ENCODE data around the gene GABBR1. TPM values are rescaled to one million over a fixed set of nuclear protein-coding genes. Genes with fewer than 3 reads are reported as not detected.

GABBR1 gene
- total RNA-seq (10 to 100 TPM; 26.2 to 29.9 TPM), polyA plus RNA-seq (ENCODE audit: insufficient read depth, low read depth, low replicate concordance) (16.8 TPM)
- long read RNA-seq, donor 1, partial matches to known transcripts: 5 of 9 reads
- long read RNA-seq, donor 1, other reads (novel, unspliced or antisense): 0 of 9 reads
- long read RNA-seq, donor 2, partial matches to known transcripts: 0 of 3 reads
- long read RNA-seq, donor 2, other reads (novel, unspliced or antisense): 0 of 3 reads

DNA sequence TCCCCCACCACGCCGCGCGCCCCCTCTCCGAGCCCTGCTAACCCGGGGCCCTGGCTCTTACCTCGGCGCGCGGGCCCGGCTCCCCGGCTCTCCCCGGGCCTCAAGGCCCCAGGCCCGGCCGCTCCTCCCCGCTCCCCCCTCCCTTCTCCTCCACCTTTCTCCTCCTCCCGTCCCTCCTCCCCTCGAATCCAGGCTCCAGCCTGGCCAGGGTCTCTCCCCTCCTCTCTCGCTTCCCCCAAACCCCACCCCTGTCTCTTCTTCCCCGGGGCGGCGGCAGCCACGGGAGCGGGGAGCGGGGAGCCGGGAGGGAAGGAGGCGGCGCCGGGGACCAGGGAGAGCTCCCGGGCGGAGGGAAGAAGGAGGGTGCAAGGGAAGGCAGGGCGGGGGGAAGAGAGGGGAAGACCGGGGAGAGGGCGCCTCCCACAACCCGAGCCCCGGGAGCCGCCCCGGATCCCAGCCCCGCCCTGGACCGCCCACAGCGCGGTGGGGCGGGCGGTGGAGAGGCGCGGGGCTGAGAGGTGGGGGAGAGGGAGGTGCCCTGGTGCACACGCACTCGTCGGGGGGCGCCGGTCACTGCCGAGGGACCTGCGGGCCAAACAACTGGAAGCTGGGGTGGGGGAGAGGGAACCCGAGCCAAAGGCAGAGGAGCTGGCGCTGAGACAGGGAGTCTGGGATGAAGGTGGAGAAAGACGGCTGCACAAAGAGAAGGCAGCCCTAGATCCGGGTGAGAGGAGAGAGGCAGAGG, at the start of gene GABBR1:
TSS of gene GABBR1 (minus strand) at position 395 of the 745 bp plus-strand sequence. CDS start 798 bp downstream, outside the sequence.
- intact Hi-C loops (cut with DNase I; ENCODE audit: low total_unique reads): no loop called here
- no peak for TF ChIP-seq POLR2A (IDR thresholded peaks at IDR 0.05)
- TF ChIP-seq, protein P1, sequence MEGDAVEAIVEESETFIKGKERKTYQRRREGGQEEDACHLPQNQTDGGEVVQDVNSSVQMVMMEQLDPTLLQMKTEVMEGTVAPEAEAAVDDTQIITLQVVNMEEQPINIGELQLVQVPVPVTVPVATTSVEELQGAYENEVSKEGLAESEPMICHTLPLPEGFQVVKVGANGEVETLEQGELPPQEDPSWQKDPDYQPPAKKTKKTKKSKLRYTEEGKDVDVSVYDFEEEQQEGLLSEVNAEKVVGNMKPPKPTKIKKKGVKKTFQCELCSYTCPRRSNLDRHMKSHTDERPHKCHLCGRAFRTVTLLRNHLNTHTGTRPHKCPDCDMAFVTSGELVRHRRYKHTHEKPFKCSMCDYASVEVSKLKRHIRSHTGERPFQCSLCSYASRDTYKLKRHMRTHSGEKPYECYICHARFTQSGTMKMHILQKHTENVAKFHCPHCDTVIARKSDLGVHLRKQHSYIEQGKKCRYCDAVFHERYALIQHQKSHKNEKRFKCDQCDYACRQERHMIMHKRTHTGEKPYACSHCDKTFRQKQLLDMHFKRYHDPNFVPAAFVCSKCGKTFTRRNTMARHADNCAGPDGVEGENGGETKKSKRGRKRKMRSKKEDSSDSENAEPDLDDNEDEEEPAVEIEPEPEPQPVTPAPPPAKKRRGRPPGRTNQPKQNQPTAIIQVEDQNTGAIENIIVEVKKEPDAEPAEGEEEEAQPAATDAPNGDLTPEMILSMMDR (IDR thresholded peaks at IDR 0.05): no peak
- WGBS, 2 donors: 0 to 1% methylated on average over 36 to 44 of the region's 57 CpGs

GRCh38 chr6:29681811-29682210, 48.8 kb upstream of the GABBR1 start:
- H3K27ac ChIP-seq: no peak overlapping the region
- TF ChIP-seq, protein P1 (IDR thresholded peaks at IDR 0.05): no peak
- TF ChIP-seq POLR2A (IDR thresholded peaks at IDR 0.05): no peak
- no peaks in the 10 kb centered on the region for H3K36me3 ChIP-seq (ENCODE audit: low read depth, missing control alignments)
- no peaks in the 10 kb centered on the region for H3K9me3 ChIP-seq
- no peak for DNase-seq
- intact Hi-C loops (cut with DNase I; ENCODE audit: low total_unique reads): no loop called here
- no peaks in the 10 kb centered on the region for H3K4me1 ChIP-seq
- H3K4me3 ChIP-seq: no peak overlapping the region
- no peaks in the 10 kb centered on the region for H3K27me3 ChIP-seq
- 62 to 65% methylated on average over 8 of the region's 8 CpGs for WGBS, 2 donors

More for the DNA sequence above, at the start of gene GABBR1:
- peak; percentile 81 for DNase-seq
- Histone ChIP-seq H3K27me3 (no peaks in the 10 kb centered on the region), H3K9me3 (no peaks in the 10 kb centered on the region), H3K4me3 (peak within 1 kb of the TSS; percentile 72 to 84), H3K4me1 (peaks cover 10% of the 10 kb centered on the region), H3K27ac (peak within 1 kb of the TSS; percentile 72 to 80), H3K36me3 (ENCODE audit: low read depth, missing control alignments) (no peaks in the 10 kb centered on the region)

DNA sequence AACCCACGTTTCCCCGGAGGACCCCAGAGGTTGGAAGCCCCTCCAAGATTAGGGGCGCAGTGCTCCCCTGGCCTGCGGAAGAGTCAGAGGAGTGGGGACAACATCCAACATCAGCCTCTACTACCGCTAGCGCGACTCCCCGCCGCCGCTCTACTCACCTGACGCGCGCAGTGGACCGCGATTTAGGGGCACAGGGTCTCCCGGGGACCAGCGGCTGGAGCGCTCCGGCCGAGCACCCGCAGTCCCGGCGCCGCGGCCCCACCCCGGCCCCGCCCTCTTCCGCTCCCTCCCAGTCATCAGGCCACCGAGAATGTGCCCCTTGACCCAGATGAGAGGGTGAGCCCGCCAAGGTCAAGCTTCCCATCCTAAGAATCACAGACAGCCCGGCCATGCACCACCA, 47.9 kb upstream of the GABBR1 start, which contains the start of gene ZFP57:
TSS of gene ZFP57 (minus strand) at position 249 of the 400 bp plus-strand sequence. CDS start 4,149 bp downstream, outside the sequence.
- Histone ChIP-seq H3K27ac (no peak within 1 kb of the TSS), H3K9me3 (no peaks in the 10 kb centered on the region), H3K36me3 (ENCODE audit: low read depth, missing control alignments) (no peaks in the 10 kb centered on the region), H3K4me3 (peak within 1 kb of the TSS; percentile 12 to 53), H3K27me3 (no peaks in the 10 kb centered on the region), H3K4me1 (no peaks in the 10 kb centered on the region)
- intact Hi-C loops (cut with DNase I; ENCODE audit: low total_unique reads): no loop called here
- TF ChIP-seq, protein P1 (IDR thresholded peaks at IDR 0.05): no peak
- no peak for TF ChIP-seq POLR2A (IDR thresholded peaks at IDR 0.05)
- DNase-seq: no peak
- WGBS, 2 donors: 50 to 76% methylated on average over 6 to 31 of the region's 31 CpGs

DNA sequence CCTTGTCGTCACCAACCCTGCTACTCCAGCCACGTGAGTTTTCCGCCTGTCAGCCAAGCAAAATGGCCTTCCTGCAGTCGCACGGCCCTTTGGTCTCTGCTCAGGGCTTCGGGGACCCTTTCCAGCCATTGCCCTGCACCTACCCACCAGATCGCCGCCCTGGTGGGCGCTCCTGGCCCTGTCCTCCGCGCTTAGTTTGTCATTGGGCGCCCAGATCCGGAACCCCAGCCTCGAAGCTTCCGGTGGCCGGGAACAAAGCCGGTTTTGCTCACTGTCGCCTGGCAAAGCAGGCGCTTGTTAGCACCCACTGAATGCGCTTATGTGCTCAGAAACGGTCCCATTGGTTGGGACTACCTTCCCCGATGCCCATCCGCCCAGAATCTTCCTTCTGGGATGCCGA, 47.4 kb upstream of the GABBR1 start:
- no peak for TF ChIP-seq POLR2A (IDR thresholded peaks at IDR 0.05)
- TF ChIP-seq, protein P1 (IDR thresholded peaks at IDR 0.05): no peak
- intact Hi-C loops (cut with DNase I; ENCODE audit: low total_unique reads): no loop called here
- no peaks in the 10 kb centered on the region for H3K36me3 ChIP-seq (ENCODE audit: low read depth, missing control alignments)
- no peak for DNase-seq
- peak overlapping the region; percentile 12 to 53 for H3K4me3 ChIP-seq
- H3K9me3 ChIP-seq: no peaks in the 10 kb centered on the region
- H3K4me1 ChIP-seq: no peaks in the 10 kb centered on the region
- no peaks in the 10 kb centered on the region for H3K27me3 ChIP-seq
- WGBS, 2 donors: 44 to 78% methylated on average over 24 of the region's 24 CpGs
- H3K27ac ChIP-seq: no peak overlapping the region
